Measurements from ENCODE around the gene PLEKHA6. TPM values are rescaled to one million over a fixed set of nuclear protein-coding genes. Genes with fewer than 3 reads are reported as not detected.

The PLEKHA6 gene
- total and polyA plus RNA-seq, 12 donors = 3.3 to 34.9 (median 18.1) TPM

DNA sequence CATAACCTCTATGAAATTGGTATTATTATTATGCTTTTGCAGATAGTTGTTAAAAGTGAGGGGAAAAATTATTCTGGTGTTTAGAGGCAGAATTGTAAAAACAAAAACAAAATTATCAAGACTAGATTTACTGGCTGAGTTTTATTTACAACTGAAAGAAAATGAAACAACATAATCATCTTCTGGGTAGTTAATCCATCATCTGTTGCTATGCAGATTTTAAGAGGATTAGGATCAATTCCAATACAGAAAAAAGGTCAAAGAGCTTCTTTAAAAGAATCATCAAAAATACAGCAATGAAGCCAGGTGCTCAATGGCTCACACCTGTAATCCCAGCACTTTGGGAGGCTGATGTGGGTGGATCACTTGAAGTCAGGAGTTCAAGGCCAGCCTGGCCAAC lies 154.2 kb downstream of the PLEKHA6 start:
- Histone ChIP-seq H3K4me3 (no peak overlapping the region), H3K27me3 (peaks cover 0 to 34% (median 26%) of the 10 kb centered on the region in 7 donors), H3K36me3 (no peaks in the 10 kb centered on the region), H3K9me3 (no peaks in the 10 kb centered on the region), H3K27ac (no peak overlapping the region), H3K4me1 (no peaks in the 10 kb centered on the region)
- no peak for ATAC-seq
- TF ChIP-seq, protein P1, sequence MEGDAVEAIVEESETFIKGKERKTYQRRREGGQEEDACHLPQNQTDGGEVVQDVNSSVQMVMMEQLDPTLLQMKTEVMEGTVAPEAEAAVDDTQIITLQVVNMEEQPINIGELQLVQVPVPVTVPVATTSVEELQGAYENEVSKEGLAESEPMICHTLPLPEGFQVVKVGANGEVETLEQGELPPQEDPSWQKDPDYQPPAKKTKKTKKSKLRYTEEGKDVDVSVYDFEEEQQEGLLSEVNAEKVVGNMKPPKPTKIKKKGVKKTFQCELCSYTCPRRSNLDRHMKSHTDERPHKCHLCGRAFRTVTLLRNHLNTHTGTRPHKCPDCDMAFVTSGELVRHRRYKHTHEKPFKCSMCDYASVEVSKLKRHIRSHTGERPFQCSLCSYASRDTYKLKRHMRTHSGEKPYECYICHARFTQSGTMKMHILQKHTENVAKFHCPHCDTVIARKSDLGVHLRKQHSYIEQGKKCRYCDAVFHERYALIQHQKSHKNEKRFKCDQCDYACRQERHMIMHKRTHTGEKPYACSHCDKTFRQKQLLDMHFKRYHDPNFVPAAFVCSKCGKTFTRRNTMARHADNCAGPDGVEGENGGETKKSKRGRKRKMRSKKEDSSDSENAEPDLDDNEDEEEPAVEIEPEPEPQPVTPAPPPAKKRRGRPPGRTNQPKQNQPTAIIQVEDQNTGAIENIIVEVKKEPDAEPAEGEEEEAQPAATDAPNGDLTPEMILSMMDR (IDR thresholded peaks at IDR 0.05) = no peak
- intact Hi-C loops (cut with DNase I) = loop anchor here in 5 of 10 donors (5.0 to 10.0 kb wide), 3 partner anchors 43 to 343 kb away; partner anchors contain the start of gene SNRPE (in 2 of the 5)
- DNase-seq = no peak

DNA sequence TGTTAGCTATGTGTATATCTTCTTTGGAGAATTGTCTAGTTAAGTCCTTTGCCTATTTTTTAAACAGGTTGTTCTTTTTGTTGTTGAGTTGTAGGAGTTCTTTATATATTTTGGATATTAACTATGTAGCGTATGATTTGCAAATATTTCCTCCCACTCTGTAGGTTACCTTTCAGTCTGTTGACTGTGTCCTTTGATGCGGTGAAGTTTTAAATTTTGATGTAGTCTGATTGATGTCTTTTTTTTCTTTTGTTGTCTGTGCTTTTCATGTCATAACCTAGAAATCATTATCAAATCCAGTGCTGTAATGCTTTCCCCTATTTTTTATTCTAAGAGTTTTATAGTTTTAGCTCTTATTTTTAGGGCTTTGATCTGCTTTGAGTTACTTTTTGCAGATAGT lies 154.8 kb downstream of the PLEKHA6 start:
- WGBS, 2 donors = 97 to 98% methylated on average over 2 of the region's 2 CpGs
- Histone ChIP-seq H3K36me3 (no peaks in the 10 kb centered on the region), H3K4me3 (no peak overlapping the region), H3K4me1 (peaks cover 0 to under 1% (median 0%) of the 10 kb centered on the region in 9 donors), H3K27me3 (peaks cover 0 to 34% (median 26%) of the 10 kb centered on the region in 7 donors), H3K27ac (no peak overlapping the region), H3K9me3 (no peaks in the 10 kb centered on the region)
- intact Hi-C loops (cut with DNase I) = loop anchor here in 5 of 10 donors (5.0 to 10.0 kb wide), 3 partner anchors 43 to 343 kb away; partner anchors contain the start of gene SNRPE (in 2 of the 5)
- DNase-seq (no peak), ATAC-seq (no peak)
- TF ChIP-seq, protein P1 (IDR thresholded peaks at IDR 0.05) = no peak

DNA sequence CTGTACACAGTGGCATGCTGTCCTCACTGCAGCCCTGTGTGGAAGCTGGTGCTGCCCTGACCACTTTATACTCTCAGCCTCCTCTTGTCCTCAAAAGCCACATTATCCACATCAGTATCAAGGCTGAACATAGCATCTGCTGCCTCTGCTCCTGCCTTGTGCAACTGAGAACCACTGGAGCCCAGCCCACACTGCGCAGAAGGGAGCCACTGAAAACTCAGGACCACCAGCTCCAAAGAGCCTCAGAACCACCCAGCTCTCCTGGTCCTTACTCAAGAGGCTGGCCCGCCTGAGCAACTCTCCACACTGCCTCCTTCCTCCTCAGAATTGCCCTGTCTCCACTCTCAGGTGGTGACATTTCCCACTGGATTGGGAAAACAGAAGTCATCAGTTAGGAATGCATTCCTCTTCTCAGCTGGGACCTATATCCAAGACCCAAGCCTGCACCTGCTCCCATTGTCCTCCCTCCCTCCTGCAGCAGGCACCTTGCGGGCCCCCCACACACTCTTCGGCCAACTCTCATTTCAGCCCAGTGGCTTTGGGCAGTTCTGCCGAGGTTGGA lies 156.4 kb downstream of the PLEKHA6 start:
- peaks cover 0 to 17% (median 8%) of the 10 kb centered on the region in 9 donors for H3K4me1 ChIP-seq
- no peaks in the 10 kb centered on the region for H3K36me3 ChIP-seq
- peaks cover 0 to 34% (median 26%) of the 10 kb centered on the region in 7 donors for H3K27me3 ChIP-seq
- intact Hi-C loops (cut with DNase I) = loop anchor here in 1 of 10 donors (10.0 kb wide), 1 partner anchor 338 kb away; the partner anchor contains the start of gene SNRPE
- 83 to 93% methylated on average over 5 of the region's 5 CpGs for WGBS, 2 donors
- no peak overlapping the region for H3K27ac ChIP-seq
- ATAC-seq (no peak), DNase-seq (no peak)
- H3K4me3 ChIP-seq = no peak overlapping the region
- no peaks in the 10 kb centered on the region for H3K9me3 ChIP-seq
- TF ChIP-seq, protein P1 (IDR thresholded peaks at IDR 0.05) = no peak

DNA sequence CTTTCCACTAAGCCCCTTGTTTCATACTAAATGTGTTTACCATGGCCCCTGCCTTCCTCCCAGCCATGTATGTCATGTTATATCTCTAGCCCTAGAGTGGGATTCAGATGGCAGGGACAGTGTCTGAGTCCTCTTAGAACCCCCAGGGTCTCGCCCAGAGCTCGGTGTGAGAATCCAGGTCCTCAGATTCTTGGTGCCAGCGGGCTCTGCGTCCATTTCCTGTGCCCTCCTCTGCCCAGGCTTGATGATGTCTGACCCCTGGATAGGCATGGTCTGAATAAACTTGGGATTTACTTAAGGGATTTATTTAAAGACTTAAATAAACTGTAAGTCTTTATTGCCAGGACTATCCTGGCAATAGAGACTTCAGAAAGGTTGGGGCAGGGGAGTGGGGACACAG lies 157.2 kb downstream of the PLEKHA6 start:
- no peak for ATAC-seq
- WGBS, 2 donors = 90 to 94% methylated on average over 4 of the region's 4 CpGs

More for the DNA sequence above, 157.2 kb downstream of the PLEKHA6 start:
- Histone ChIP-seq H3K27me3 (peaks cover 0 to 34% (median 21%) of the 10 kb centered on the region in 7 donors), H3K36me3 (no peaks in the 10 kb centered on the region), H3K4me1 (peaks cover 0 to 19% (median 8%) of the 10 kb centered on the region in 9 donors), H3K27ac (no peak overlapping the region), H3K4me3 (no peak overlapping the region), H3K9me3 (no peaks in the 10 kb centered on the region)
- TF ChIP-seq, protein P1 (IDR thresholded peaks at IDR 0.05) = no peak
- intact Hi-C loops (cut with DNase I) = loop anchor here in 1 of 10 donors (10.0 kb wide), 1 partner anchor 338 kb away; the partner anchor contains the start of gene SNRPE
- no peak for DNase-seq

All from heart right ventricle (tissue), 16 donors.